Left lung (tissue), 10 donors: Measurements from ENCODE around the gene EBPL. TPM values are rescaled to one million over a fixed set of nuclear protein-coding genes. Genes with fewer than 3 reads are reported as not detected.

ENCODE experiments used
- ATAC-seq: fragments of 200-7000 bp; cut with Tn5 transposase; one replicate; pipeline ENCODE4 v1.9.1; 2020; ENCODE audit warnings: moderate library complexity
- DNase-seq, 4 donors: peaks; one replicate each; pipeline ENCODE4 v3.0.0-alpha.2; 2013 to 2020
- H3K27ac ChIP-seq, 2 donors: fragments of 200-600 bp; sonication (generic) in 1 of 2; one replicate each; pipeline versions ENCODE4 v1.5.0 to v1.8.0; 2020 to 2021
- H3K27me3 ChIP-seq, 2 donors: fragments of 200-600 bp; sonication (generic) in 1 of 2; one replicate each; pipeline versions ENCODE4 v1.5.0 to v1.8.0; 2020 to 2021
- H3K36me3 ChIP-seq, 2 donors: fragments of 200-600 bp; sonication (generic) in 1 of 2; one replicate each; pipeline versions ENCODE4 v1.5.0 to v1.8.0; 2020 to 2021
- H3K4me1 ChIP-seq, 2 donors: fragments of 200-600 bp; one replicate each; pipeline ENCODE4 v1.8.0; 2021
- H3K4me3 ChIP-seq, 2 donors: fragments of 200-600 bp; sonication (generic) in 1 of 2; one replicate each; pipeline versions ENCODE4 v1.5.0 to v1.8.0; 2020 to 2021; ENCODE audit warnings: mild to moderate bottlenecking in 1 of 2
- H3K9me3 ChIP-seq, 2 donors: fragments of 200-600 bp; sonication (generic) in 1 of 2; one replicate each; pipeline versions ENCODE4 v1.5.0 to v1.8.0; 2020 to 2021
- CTCF ChIP-seq, 2 donors: fragments of 200-600 bp; sonication (generic) in 1 of 2; IDR thresholded peaks; one replicate each; pipeline versions ENCODE4 v1.5.0 to v1.8.0; 2021; ENCODE audit warnings: antibody characterized with exemption in 2 of 2
- intact Hi-C, 2 donors: fragments of 100-400 bp; cut with DNase I; formaldehyde crosslinking; loops; one replicate each; pipeline versions ENCODE4 v1.11.2 to v1.14.2; 2022
- polyA plus RNA-seq, 6 donors: library from polyadenylated mRNA; unstranded; fragments of 120-200 nt; gene quantifications; one replicate each; pipeline ENCODE4 v1.2.1, GENCODE V29; 2013; ENCODE audit not compliant: insufficient read length in 6 of 6
- total RNA-seq, 2 donors: library from RNA; stranded (reverse); fragmentation: NEBNext Ultra II Directional; extraction: Animal tissue kit (Norgen Biotek cat#: 25700); gene quantifications; one replicate each; pipeline ENCODE4 v1.2.1, GENCODE V29; 2021
- donor health status: DM: no; HTN: yes; CAD: no.
- donor health status: DM: no; HTN: no; CAD: no.

EBPL gene
- total and polyA plus RNA-seq, 8 donors: 54.6 to 79.9 (median 70.2) TPM

GRCh38 chr13:49638030-49638743, 53.1 kb downstream of the EBPL start:
- peak overlapping the region in 1 of 2 donors; percentile 61 for H3K27ac ChIP-seq
- intact Hi-C loops: no loop called here
- no peak for DNase-seq
- peak; percentile 62 for ATAC-seq
- no peaks in the 10 kb centered on the region for H3K9me3 ChIP-seq
- H3K36me3 ChIP-seq: no peaks in the 10 kb centered on the region
- peaks cover 0 to 76% of the 10 kb centered on the region in 2 donors for H3K4me1 ChIP-seq
- TF ChIP-seq CTCF (IDR thresholded peaks at IDR 0.05): no peak
- H3K27me3 ChIP-seq: no peaks in the 10 kb centered on the region
- no peak overlapping the region for H3K4me3 ChIP-seq

GRCh38 chr13:49636705-49637104, 54.6 kb downstream of the EBPL start:
- H3K27me3 ChIP-seq: no peaks in the 10 kb centered on the region
- H3K4me3 ChIP-seq: no peak overlapping the region
- ATAC-seq (no peak), DNase-seq (no peak)
- no peak for TF ChIP-seq CTCF (IDR thresholded peaks at IDR 0.05)
- H3K27ac ChIP-seq: peak overlapping the region in 1 of 2 donors; percentile 15
- H3K36me3 ChIP-seq: no peaks in the 10 kb centered on the region
- H3K4me1 ChIP-seq: peaks cover 0 to 78% of the 10 kb centered on the region in 2 donors
- no peaks in the 10 kb centered on the region for H3K9me3 ChIP-seq
- intact Hi-C loops: no loop called here

GRCh38 chr13:49635599-49636433, 55.5 kb downstream of the EBPL start:
- Histone ChIP-seq H3K9me3 (no peaks in the 10 kb centered on the region), H3K36me3 (peaks cover 0 to 3% of the 10 kb centered on the region in 2 donors), H3K4me1 (peaks cover 0 to 78% of the 10 kb centered on the region in 2 donors), H3K27me3 (no peaks in the 10 kb centered on the region), H3K4me3 (peak overlapping the region in 1 of 2 donors; percentile 16), H3K27ac (peak overlapping the region in 1 of 2 donors; percentile 15)
- TF ChIP-seq CTCF (IDR thresholded peaks at IDR 0.05): no peak
- intact Hi-C loops: no loop called here
- ATAC-seq (no peak), DNase-seq (peak in 2 of 4 donors; percentile 34 to 71)

GRCh38 chr13:49633710-49634109, 57.6 kb downstream of the EBPL start:
- DNase-seq (no peak), ATAC-seq (no peak)
- peak overlapping the region in 1 of 2 donors; percentile 46 for H3K27ac ChIP-seq
- intact Hi-C loops: no loop called here
- H3K36me3 ChIP-seq: peaks cover 0 to 7% of the 10 kb centered on the region in 2 donors
- H3K9me3 ChIP-seq: no peaks in the 10 kb centered on the region
- TF ChIP-seq CTCF (IDR thresholded peaks at IDR 0.05): no peak
- H3K27me3 ChIP-seq: no peaks in the 10 kb centered on the region
- no peak overlapping the region for H3K4me3 ChIP-seq
- peaks cover 0 to 82% of the 10 kb centered on the region in 2 donors for H3K4me1 ChIP-seq

GRCh38 chr13:49632156-49632555, 59.1 kb downstream of the EBPL start:
- Histone ChIP-seq H3K36me3 (peaks cover 0 to 7% of the 10 kb centered on the region in 2 donors), H3K4me3 (no peak overlapping the region), H3K27me3 (no peaks in the 10 kb centered on the region), H3K9me3 (no peaks in the 10 kb centered on the region), H3K4me1 (peaks cover 0 to 84% of the 10 kb centered on the region in 2 donors), H3K27ac (no peak overlapping the region)
- DNase-seq (no peak), ATAC-seq (no peak)
- no peak for TF ChIP-seq CTCF (IDR thresholded peaks at IDR 0.05)
- intact Hi-C loops: no loop called here
